OCI-LY1 (cell line): ENCODE results near the gene MARCHF7.

ENCODE experiments used
- CTCF ChIP-seq: fragments of 200-600 bp; sonication (generic), shearing (Covaris generic); IDR thresholded peaks from 2 replicates; pipeline ENCODE4 v1.5.1; 2017; ENCODE audit warnings: mild to moderate bottlenecking, antibody characterized with exemption, low read length, moderate library complexity, mixed read lengths
- EZH2 ChIP-seq: fragments of 200-600 bp; sonication (generic), shearing (Covaris generic); IDR thresholded peaks from 2 replicates; pipeline ENCODE4 v1.8.0; 2017; ENCODE audit warnings: borderline replicate concordance, mixed run types, mild to moderate bottlenecking, antibody characterized with exemption, low read length, moderate library complexity, mixed read lengths

DNA sequence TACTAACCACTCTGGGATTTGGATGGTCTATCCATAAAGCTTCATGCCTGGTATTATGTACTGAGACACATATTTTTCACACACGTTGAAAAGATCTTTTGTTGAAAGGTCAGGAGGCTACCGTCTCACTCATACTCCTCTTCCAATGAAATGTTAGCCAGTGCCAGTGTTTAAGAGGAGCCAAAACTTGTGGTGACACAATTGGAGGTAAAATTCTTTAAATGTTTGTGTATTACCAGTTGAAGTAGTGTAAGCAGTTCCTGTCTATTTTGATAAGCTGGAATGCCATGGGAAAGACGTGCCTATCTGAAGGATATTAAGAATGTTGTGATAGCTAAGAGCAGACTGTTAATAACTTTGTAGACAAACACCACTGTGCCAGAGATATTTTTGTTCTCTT, 32.1 kb downstream of the MARCHF7 start:
- no peak for TF ChIP-seq CTCF
- TF ChIP-seq EZH2 = no peak
